Measurements from ENCODE around the gene MORC4. TPM values are rescaled to one million over a fixed set of nuclear protein-coding genes. Genes with fewer than 3 reads are reported as not detected.

The MORC4 gene
- total RNA-seq (2022; extraction: Qiagen RNA extraction): 29.7 to 42.8 TPM (median 31.0 TPM) in 5 replicates

DNA sequence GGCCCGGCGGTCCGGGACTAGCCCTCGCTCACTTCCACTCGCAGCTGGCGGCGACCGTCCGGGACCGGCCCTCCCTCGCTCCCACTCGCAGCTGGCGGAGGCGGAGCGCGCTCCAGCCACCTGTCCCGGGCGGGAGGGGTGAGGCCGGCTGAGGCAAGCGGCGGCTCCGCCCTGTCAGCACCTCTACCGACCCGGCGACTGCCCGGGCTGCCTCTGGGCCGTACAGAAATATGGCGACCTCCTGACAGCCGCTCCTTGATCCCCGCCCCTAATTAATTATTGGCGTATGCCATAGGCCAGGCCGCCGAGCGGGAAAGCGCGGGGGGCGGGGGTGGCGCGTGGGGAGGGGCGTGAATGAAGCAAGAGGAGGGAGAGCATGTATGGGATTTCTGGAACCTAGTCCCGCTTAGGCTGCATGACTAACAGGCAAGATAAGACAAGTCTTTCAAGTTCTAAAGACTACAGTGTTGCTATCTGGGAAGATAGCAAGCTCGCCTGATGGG lies at the start of gene MORC4:
Gene MORC4 (minus strand): TSS at position 200 of the 503 bp plus-strand sequence. CDS start 243 bp downstream, outside the sequence.

DNA sequence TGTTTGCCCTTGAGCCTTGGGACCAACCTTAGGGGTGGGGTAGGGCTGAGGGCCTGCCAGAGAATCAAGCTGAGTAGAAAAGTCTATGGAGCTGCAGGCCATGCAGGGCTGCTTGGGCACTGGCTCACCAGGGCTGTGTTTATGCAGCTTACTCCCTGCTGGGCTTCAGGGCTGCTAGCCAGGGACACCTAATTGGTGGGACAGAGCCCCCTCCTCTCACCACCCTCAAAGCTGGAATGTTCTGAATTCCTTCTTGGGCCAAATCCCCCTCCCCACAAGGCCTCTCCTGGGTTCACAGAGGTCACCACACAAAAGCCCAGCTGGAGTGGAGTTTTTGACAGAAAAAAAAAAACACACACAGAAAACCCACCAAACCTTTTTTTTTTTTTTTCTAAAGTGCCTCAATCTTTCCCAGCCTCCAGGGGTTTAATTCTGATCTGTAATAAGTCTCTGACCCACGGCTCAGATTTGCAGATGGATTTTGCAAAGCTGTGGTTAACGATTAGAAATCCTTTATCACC lies 80.0 kb downstream of the MORC4 start, which contains the start of gene CLDN2:
Gene CLDN2 (plus strand): TSS at position 471 of the 521 bp plus-strand sequence. CDS start 7,827 bp downstream, outside the sequence.

DNA sequence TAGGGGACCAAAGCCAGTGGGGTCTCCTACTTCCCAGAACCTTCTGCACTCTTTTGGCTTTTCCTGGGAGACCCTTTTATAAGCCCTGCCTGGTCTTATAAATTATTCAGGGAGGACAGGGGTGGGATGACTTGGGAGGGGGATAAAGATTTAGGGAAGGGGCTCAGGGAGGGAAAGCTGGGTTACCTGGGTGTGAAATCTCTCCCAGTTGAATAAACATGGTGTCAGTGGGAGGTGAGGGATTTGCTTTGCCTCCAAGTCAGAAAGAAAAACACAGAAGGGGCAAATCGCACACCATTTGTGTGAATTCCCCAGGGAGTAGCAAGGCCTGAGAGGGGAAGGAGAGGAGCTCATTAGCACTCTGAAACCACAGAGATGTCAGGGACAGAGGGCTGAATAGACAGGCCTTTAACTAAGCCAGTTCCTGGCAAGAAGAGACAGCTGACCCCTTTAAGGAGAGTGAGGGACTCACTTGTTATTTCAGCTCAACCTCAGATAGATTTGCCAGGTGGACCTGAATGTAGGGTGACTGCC lies 96.7 kb downstream of the MORC4 start, which contains the start of gene RIPPLY1:
Gene RIPPLY1 (minus strand): TSS at position 51 of the 534 bp plus-strand sequence. CDS start 54 bp downstream, outside the sequence.

Other genes starting within 250 kb of the MORC4 start
- gene TBC1D8B, start 197.5 kb downstream of the MORC4 start, total RNA-seq (2022; extraction: Qiagen RNA extraction): 0.81 to 1.3 TPM (median 0.95 TPM) in 5 replicates
- gene RIPPLY1, start 96.9 kb downstream of the MORC4 start, total RNA-seq (2022; extraction: Qiagen RNA extraction): not detected in 5 replicates
- 5.9 to 8.7 TPM (median 7.6 TPM) in 5 replicates for gene CLDN2, start 79.8 kb downstream of the MORC4 start, total RNA-seq (2022; extraction: Qiagen RNA extraction)
- gene RBM41, start 118.6 kb upstream of the MORC4 start, total RNA-seq (2022; extraction: Qiagen RNA extraction): 7.9 to 11.2 TPM (median 10.1 TPM) in 5 replicates
- 13.7 to 16.8 TPM (median 15.9 TPM) in 5 replicates for gene NUP62CL, start 206.2 kb upstream of the MORC4 start, total RNA-seq (2022; extraction: Qiagen RNA extraction)
- not detected in 5 replicates for gene DNAAF6, start 206.4 kb upstream of the MORC4 start, total RNA-seq (2022; extraction: Qiagen RNA extraction)